Nucleus accumbens (tissue), 56 donors: ENCODE measurements around the gene PPP4R3B.
"Not testable (repeated sequence)": the region's sequence is repeated elsewhere in the genome, so short reads cannot be mapped to it uniquely, and the experiment has no call there.

Source experiments
- DNase-seq, 56 donors: peaks; one replicate each; lab custom pipeline; 2025; lab: John Stamatoyannopoulos, UW

The PPP4R3B gene

GRCh38 chr2:55598056-55598795 lies 19.2 kb downstream of the PPP4R3B start:
- no peak for DNase-seq

GRCh38 chr2:55596795-55597194 lies 20.6 kb downstream of the PPP4R3B start:
- DNase-seq, result not testable (repeated sequence)

- no peak for DNase-seq
These were observed 21.9 kb downstream of the PPP4R3B start for GRCh38 chr2:55595536-55595935.

- no peak for DNase-seq
These were observed 25.3 kb downstream of the PPP4R3B start for GRCh38 chr2:55592130-55592529.

- DNase-seq, result no peak
These were observed 26.5 kb downstream of the PPP4R3B start for GRCh38 chr2:55590810-55591440.

- DNase-seq, result no peak
These were observed 31.9 kb downstream of the PPP4R3B start for GRCh38 chr2:55585451-55586080.

GRCh38 chr2:55581874-55582547 lies 35.4 kb downstream of the PPP4R3B start:
- peak in 2 of 56 donors; percentile 17 to 52 for DNase-seq

- DNase-seq, result no peak
These were observed 36.0 kb downstream of the PPP4R3B start for GRCh38 chr2:55581435-55581834.

GRCh38 chr2:55569002-55569401 lies 48.4 kb downstream of the PPP4R3B start:
- not testable (repeated sequence) for DNase-seq

- DNase-seq, result no peak
These were observed 50.1 kb downstream of the PPP4R3B start for GRCh38 chr2:55567298-55567697.

- DNase-seq, result no peak
These were observed 51.8 kb downstream of the PPP4R3B start for GRCh38 chr2:55565613-55566012.

GRCh38 chr2:55560855-55561254 lies 56.6 kb downstream of the PPP4R3B start:
- DNase-seq, result no peak

- DNase-seq, result no peak
These were observed 60.6 kb downstream of the PPP4R3B start for GRCh38 chr2:55556809-55557208.

- DNase-seq, result no peak
These were observed 61.4 kb downstream of the PPP4R3B start for GRCh38 chr2:55555977-55556376.

GRCh38 chr2:55553321-55553720 lies 64.1 kb downstream of the PPP4R3B start:
- DNase-seq, result no peak

- no peak for DNase-seq
These were observed 66.9 kb downstream of the PPP4R3B start for GRCh38 chr2:55550368-55551102.

- DNase-seq, result not testable (repeated sequence)
These were observed 69.7 kb downstream of the PPP4R3B start for GRCh38 chr2:55547679-55548078.

- DNase-seq, result no peak
These were observed 70.4 kb downstream of the PPP4R3B start for GRCh38 chr2:55547001-55547400.

- DNase-seq, result no peak
These were observed 86.8 kb downstream of the PPP4R3B start for GRCh38 chr2:55530539-55531081.

- no peak for DNase-seq
These were observed 91.2 kb downstream of the PPP4R3B start for GRCh38 chr2:55526174-55526573.
